Sigmoid colon (tissue), 4 donors: Measurements from ENCODE around the gene SEC16A.

ENCODE experiments used
- EP300 ChIP-seq, 4 donors: sonication (generic); formaldehyde crosslinking; IDR thresholded peaks; one replicate each; pipeline ENCODE4 v1.6.1; 2017; ENCODE audit warnings: antibody characterized with exemption in 4 of 4
- POLR2A ChIP-seq, 2 donors: fragments of 450-650 bp; IDR thresholded peaks; one replicate each; pipeline ENCODE4 v1.6.1; 2016; ENCODE audit warnings: antibody characterized with exemption in 2 of 2, mild to moderate bottlenecking in 2 of 2, moderate library complexity in 2 of 2
- POLR2AphosphoS5 ChIP-seq, 4 donors: sonication (generic); formaldehyde crosslinking; IDR thresholded peaks; one replicate each; pipeline ENCODE4 v1.6.1; 2017; ENCODE audit warnings: antibody characterized with exemption in 4 of 4
- TF ChIP-seq, protein P1 (sequence below), 4 experiments: fragments of 450-650 bp in 3 of 4; fragments of 200-600 bp in 1 of 4; IDR thresholded peaks; one replicate each; pipeline ENCODE4 v1.5.1; 2016 to 2019; ENCODE audit warnings: antibody characterized with exemption in 4 of 4, mild to moderate bottlenecking in 3 of 4, moderate library complexity in 2 of 4

- TF ChIP-seq, protein P1, sequence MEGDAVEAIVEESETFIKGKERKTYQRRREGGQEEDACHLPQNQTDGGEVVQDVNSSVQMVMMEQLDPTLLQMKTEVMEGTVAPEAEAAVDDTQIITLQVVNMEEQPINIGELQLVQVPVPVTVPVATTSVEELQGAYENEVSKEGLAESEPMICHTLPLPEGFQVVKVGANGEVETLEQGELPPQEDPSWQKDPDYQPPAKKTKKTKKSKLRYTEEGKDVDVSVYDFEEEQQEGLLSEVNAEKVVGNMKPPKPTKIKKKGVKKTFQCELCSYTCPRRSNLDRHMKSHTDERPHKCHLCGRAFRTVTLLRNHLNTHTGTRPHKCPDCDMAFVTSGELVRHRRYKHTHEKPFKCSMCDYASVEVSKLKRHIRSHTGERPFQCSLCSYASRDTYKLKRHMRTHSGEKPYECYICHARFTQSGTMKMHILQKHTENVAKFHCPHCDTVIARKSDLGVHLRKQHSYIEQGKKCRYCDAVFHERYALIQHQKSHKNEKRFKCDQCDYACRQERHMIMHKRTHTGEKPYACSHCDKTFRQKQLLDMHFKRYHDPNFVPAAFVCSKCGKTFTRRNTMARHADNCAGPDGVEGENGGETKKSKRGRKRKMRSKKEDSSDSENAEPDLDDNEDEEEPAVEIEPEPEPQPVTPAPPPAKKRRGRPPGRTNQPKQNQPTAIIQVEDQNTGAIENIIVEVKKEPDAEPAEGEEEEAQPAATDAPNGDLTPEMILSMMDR (IDR thresholded peaks at IDR 0.05): no peak
- TF ChIP-seq POLR2A (IDR thresholded peaks at IDR 0.05): no peak
- no peak for TF ChIP-seq POLR2AphosphoS5 (IDR thresholded peaks at IDR 0.05)
- TF ChIP-seq EP300 (IDR thresholded peaks at IDR 0.05): no peak
Measured at GRCh38 chr9:136416427-136416826, 66.4 kb downstream of the SEC16A start.
